ENCODE measurements around the gene PRSS38.

Gene PRSS38

GRCh38 chr1:227774051-227774731, 41.3 kb upstream of the PRSS38 start:
- H3K4me3 ChIP-seq (ENCODE audit: low read depth, low read length) = no peak overlapping the region
- no peak for TF ChIP-seq CTCF (IDR thresholded peaks at IDR 0.05; ENCODE audit: low read depth, low read length, missing control alignments)
- DNase-seq (ENCODE audit: low read depth) = no peak

- DNase-seq (ENCODE audit: low read depth) = no peak
- H3K4me3 ChIP-seq (ENCODE audit: low read depth, low read length) = no peak overlapping the region
- TF ChIP-seq CTCF (IDR thresholded peaks at IDR 0.05; ENCODE audit: low read depth, low read length, missing control alignments) = no peak
These were observed 40.4 kb upstream of the PRSS38 start for GRCh38 chr1:227774821-227775661.

- no peak for DNase-seq (ENCODE audit: low read depth)
- no peak for TF ChIP-seq CTCF (IDR thresholded peaks at IDR 0.05; ENCODE audit: low read depth, low read length, missing control alignments)
These were observed 39.6 kb upstream of the PRSS38 start for GRCh38 chr1:227775841-227776240.

GRCh38 chr1:227776331-227776771, 39.1 kb upstream of the PRSS38 start:
- H3K4me3 ChIP-seq (ENCODE audit: low read depth, low read length) = no peak overlapping the region
- no peak for DNase-seq (ENCODE audit: low read depth)
- no peak for TF ChIP-seq CTCF (IDR thresholded peaks at IDR 0.05; ENCODE audit: low read depth, low read length, missing control alignments)

More at GRCh38 chr1:227775841-227776240, 39.6 kb upstream of the PRSS38 start:
- no peak overlapping the region for H3K4me3 ChIP-seq (ENCODE audit: low read depth, low read length)

- no peak for DNase-seq (ENCODE audit: low read depth)
- TF ChIP-seq CTCF (IDR thresholded peaks at IDR 0.05; ENCODE audit: low read depth, low read length, missing control alignments) = no peak
- no peak overlapping the region for H3K4me3 ChIP-seq (ENCODE audit: low read depth, low read length)
These were observed 38.3 kb upstream of the PRSS38 start for GRCh38 chr1:227777156-227777555.

GRCh38 chr1:227777646-227778045, 37.8 kb upstream of the PRSS38 start:
- no peak for TF ChIP-seq CTCF (IDR thresholded peaks at IDR 0.05; ENCODE audit: low read depth, low read length, missing control alignments)
- no peak for DNase-seq (ENCODE audit: low read depth)
- no peak overlapping the region for H3K4me3 ChIP-seq (ENCODE audit: low read depth, low read length)

Measured in GM12864 (cell line).